ENCODE results near the gene TRMT13.

The TRMT13 gene, protein sequence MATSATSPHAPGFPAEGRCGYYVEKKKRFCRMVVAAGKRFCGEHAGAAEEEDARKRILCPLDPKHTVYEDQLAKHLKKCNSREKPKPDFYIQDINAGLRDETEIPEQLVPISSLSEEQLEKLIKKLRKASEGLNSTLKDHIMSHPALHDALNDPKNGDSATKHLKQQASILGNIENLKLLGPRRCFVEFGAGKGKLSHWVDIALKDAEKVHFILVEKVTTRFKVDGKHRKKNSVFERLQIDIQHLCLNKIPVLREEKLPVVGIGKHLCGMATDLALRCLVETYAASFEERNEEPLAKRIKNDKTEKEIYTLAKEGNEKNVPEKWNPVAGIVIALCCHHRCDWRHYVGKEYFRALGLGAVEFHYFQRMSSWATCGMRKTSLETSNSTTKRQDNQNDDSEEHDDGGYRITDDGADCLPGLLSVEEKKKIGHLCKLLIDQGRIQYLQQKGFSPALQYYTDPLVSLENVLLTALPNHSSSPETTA

GRCh38 chr1:100132566-100133477 is at the start of gene TRMT13, which contains the start of gene SASS6:
TRMT13 (plus strand) TSS chr1:100133163; CDS start chr1:100133169, 6 bp downstream.
SASS6 (minus strand) TSS chr1:100132930; CDS start chr1:100132814, 116 bp downstream.
- peak; percentile 96 to 97 for DNase-seq (ENCODE audit: low read depth in 2 of 2)

DNA sequence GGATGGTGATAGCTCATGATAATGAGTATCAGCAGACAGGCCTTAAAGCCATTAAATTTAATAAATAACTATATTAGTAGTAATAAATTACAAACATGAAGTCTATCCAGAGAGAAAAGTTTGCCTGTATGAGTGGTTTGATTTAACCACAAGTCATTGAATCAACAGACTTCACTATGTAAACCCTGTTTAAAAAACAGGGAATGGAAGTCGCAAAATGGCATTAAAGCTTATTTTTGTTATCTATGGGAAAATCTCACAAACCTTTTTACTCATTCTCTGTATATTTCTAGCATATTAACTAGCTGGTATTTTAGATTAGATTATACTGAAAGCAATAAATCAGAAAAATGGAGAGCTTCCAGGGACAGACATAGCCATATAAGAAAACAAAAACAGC is 45.6 kb upstream of the TRMT13 start:
- DNase-seq (ENCODE audit: low read depth in 2 of 2) = no peak

- DNase-seq (ENCODE audit: low read depth in 2 of 2) = no peak
These were observed 43.9 kb upstream of the TRMT13 start for GRCh38 chr1:100089082-100089481.

GRCh38 chr1:100090471-100090870 is 42.5 kb upstream of the TRMT13 start:
- no peak for DNase-seq (ENCODE audit: low read depth in 2 of 2)

DNA sequence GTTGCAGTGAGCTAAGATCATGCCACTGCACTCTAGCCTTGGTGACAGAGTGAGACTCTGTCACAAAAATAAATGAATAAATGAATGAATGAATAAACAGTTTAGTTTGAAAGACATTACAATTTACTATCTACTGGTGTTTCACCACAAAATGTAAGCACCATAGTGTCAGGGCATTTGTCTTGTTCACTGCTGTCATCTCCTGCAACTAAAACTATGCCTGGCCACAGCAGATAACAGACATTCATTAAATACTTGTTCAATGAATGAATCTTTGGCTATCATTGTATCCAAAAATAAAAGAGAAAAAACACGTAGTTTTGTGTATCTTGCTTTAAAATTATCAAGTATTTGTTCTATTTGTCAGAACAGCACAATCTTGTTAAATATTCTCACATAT is 32.8 kb upstream of the TRMT13 start:
- DNase-seq (ENCODE audit: low read depth in 2 of 2) = peak; percentile 16 to 17

DNA sequence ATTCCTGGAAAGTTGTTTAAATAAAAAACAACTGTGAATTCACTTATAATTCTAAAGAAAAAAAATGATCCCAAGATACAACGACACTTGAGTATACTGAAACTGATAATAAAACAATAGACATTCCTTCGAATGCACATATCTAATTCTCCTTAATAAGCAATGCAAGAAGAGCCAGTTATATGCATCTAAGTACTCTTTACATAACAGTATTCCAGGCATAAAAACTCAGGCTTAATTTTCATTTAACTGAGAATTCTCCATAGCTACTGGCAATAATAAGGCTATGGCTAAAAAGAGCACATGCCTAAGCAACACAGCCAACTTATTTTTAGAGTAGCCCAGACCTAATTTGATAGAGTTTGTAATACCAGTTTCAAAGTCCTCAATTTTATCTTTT is 31.4 kb upstream of the TRMT13 start:
- DNase-seq (ENCODE audit: low read depth in 2 of 2) = no peak

GRCh38 chr1:100107696-100108095 is 25.3 kb upstream of the TRMT13 start:
- no peak for DNase-seq (ENCODE audit: low read depth in 2 of 2)

DNA sequence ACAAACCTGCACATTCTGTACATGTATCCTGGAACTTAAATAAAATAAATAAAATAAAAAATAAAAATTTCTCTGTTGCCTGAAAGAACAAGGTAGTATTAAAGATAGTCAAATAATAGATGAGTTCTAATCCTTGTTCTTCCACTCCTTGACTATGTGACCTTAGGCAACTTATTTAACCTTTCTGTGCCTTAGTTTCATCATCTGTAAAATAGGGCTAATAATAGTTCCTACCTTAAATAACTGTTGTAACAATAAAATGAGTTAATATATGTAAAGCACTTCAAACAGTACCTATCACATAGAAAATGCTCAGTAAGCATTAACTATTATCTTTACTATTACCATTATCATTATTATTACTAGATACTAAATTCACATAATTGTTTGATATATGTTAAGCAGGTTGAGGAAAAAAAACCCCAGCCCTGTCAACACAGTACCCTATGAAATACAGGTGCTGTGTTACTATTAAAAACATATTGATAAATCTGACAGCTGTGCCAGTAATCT is 23.4 kb upstream of the TRMT13 start:
- no peak for DNase-seq (ENCODE audit: low read depth in 2 of 2)

- DNase-seq (ENCODE audit: low read depth in 2 of 2) = no peak
These were observed 17.4 kb upstream of the TRMT13 start for GRCh38 chr1:100115524-100115923.

- DNase-seq (ENCODE audit: low read depth in 2 of 2) = peak; percentile 6 to 12
These were observed 10.8 kb upstream of the TRMT13 start for GRCh38 chr1:100122177-100122576.

GRCh38 chr1:100127226-100127625 is 5.7 kb upstream of the TRMT13 start:
- DNase-seq (ENCODE audit: low read depth in 2 of 2) = no peak

DNA sequence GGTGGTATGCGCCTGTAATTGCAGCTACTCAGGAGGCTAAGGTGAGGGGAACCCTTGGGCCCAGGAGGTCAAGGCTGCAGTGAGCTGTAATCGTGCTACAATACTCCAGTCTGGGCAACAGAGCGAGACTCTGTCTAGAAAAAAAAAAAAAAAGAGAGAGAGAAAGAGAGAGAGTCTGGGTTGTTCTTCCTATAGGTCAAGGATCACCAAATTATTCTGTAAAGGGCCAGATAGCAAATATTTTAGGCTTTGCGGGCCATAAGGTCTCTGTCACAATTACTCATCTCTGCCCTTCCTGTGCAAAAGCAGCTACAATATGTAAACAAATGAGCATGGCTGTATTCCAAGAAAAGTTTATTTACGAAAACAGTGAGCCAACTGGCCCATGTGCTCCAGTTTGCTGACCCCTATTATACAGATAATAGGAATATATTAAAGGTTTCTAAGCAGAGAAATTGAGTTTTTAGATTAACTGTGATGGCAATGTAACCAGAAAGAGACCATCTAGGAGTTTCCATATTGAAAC is 2.3 kb upstream of the TRMT13 start:
- no peak for DNase-seq (ENCODE audit: low read depth in 2 of 2)

DNA sequence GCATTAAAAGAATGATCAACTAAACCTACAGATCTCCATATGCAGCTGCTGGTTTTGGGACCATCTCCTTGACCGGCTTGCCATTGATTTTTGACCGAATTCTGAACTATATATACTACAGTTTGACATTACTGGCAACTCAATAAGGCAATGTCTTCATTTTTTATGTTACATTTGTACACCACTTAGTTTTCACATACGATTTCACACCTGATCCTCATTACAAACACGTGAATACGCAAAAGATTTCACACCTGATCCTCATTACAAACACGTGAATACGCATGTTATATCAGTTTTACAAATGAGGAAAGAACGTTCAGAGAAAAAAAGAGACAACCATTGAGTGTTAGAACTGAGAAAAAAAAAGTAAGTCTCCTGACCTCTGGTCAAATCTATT is 1.3 kb upstream of the TRMT13 start:
- DNase-seq (ENCODE audit: low read depth in 2 of 2) = no peak

DNA sequence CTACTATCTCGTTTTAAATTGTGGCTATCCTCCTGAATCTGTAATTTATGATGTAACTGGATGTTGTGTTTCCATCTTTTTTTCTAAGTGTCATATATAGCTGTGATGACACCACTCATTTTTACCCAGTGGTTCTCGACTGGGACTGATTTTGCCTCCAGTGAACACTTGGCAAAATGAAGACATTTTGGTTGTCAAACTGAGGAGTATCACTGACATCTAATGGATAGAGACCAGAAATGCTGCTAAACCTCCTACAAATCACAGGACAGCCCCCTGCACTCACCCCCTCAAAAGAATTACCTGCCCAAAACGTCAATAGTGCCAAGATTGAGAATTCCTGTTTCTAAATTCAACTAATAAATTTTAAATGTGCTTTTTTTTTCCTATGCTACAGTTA is 1.9 kb downstream of the TRMT13 start:
- DNase-seq (ENCODE audit: low read depth in 2 of 2) = no peak

DNA sequence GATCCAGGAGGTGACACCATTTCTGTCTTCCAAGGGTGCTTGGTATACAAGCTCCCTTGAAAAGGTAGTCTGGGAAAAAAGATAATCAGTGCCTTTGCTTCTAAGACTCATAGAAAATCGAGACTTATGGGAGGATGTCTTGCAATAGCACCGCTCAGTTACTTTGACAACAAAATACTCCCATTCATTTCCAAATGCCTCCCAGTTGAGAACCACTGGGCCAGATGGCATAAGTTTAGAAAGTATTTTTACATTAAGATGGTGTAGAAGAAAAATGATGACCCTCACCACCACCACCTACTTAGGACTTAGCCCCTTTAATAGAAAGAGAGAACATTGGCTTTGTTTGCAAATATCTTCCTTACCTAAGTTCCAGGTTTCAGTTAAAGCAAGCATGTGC is 4.6 kb downstream of the TRMT13 start:
- DNase-seq (ENCODE audit: low read depth in 2 of 2) = no peak

DNA sequence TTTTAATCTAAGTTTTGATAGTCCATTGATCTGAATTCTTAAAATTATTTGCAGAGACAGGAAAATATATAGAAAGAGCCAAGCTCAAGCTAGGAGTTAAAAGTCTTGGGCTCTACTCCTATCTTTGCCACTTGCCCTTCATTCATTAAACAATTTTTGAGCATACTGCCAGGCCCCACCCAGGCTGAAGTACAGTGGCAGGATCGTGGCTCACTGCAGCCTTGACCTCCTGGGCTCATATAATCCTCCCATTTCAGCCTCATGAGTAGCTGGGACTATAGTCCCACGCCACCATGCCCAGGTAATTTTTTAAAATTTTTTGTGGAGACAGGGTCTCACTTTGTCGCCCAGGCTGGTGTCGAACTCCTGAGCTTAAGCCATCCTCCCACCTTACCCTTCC is 8.2 kb downstream of the TRMT13 start:
- DNase-seq (ENCODE audit: low read depth in 2 of 2) = no peak

- DNase-seq (ENCODE audit: low read depth in 2 of 2) = no peak
These were observed 9.4 kb downstream of the TRMT13 start for GRCh38 chr1:100142343-100142742.

- DNase-seq (ENCODE audit: low read depth in 2 of 2) = no peak
These were observed 12.2 kb downstream of the TRMT13 start for GRCh38 chr1:100145116-100145515.

GRCh38 chr1:100146958-100147357 is 14.0 kb downstream of the TRMT13 start:
- DNase-seq (ENCODE audit: low read depth in 2 of 2) = no peak

DNA sequence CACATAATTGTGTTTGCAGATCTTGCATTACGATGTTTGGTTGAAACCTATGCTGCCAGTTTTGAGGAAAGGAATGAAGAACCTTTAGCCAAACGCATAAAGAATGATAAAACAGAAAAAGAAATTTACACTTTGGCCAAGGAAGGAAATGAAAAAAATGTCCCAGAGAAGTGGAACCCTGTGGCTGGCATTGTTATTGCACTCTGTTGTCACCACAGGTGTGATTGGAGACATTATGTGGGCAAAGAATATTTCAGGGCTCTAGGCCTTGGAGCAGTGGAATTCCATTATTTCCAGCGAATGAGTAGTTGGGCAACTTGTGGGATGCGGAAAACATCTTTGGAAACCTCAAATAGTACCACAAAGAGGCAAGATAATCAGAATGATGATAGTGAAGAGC is 14.9 kb downstream of the TRMT13 start:
- DNase-seq (ENCODE audit: low read depth in 2 of 2) = no peak

DNA sequence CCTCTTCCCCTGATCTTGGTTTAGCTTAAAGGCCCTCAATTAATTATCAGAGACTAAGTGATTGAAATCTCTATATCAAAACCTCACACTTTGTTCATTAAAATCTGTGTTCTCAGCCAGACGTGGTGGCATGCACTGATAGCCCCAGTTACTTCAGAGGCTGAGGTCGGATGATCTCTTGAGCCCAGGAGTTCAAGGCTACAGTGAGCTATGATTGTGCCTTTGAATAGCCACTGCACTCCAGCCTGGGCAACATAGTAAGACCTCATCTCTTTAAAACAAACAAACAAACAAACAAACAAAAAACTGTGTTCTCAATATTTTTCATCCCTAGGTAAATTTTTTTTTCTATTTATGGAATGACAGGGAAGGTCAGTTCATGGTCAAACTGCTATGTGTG is 18.7 kb downstream of the TRMT13 start:
- no peak for DNase-seq (ENCODE audit: low read depth in 2 of 2)

DNA sequence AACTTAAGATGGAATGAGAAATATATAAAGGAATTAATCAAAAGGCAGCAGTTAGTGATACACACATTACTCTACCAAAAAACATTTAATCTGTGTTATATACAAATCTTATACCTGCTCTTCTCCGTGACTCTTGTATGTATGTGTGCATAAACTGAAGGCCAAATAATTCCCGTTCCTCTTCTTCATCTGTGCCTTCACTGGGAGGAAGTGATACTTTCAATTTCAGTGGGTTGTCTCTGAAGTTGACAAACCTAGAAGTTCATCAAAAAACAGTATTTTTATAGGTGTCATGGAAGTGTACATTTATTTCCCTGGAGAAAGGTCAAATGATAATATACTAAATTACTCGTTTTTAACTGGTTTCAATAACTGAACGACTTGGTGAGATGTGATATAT is 19.3 kb downstream of the TRMT13 start:
- no peak for DNase-seq (ENCODE audit: low read depth in 2 of 2)
